ENCODE measurements around the gene POU3F2. TPM values are rescaled to one million over a fixed set of nuclear protein-coding genes. Genes with fewer than 3 reads are reported as not detected.

The POU3F2 gene
- polyA plus RNA-seq, 1 of the 3 experiments (the other 2 are of a cell fraction) = 1.0 TPM

GRCh38 chr6:98787435-98787834, 46.9 kb upstream of the POU3F2 start:
- no peak for TF ChIP-seq IRF3 (IDR thresholded peaks at IDR 0.05; ENCODE audit: low read depth, low read length)
- H2AFZ ChIP-seq (ENCODE audit: low read depth) = no peak overlapping the region
- no peak for DNase-seq
- no peak overlapping the region for H3K27ac ChIP-seq (ENCODE audit: low read depth in 2 of 2, low read length in 1 of 2)
- H3K9me2 ChIP-seq = no peaks in the 10 kb centered on the region
- no peak overlapping the region for H3K4me3 ChIP-seq (ENCODE audit: low read depth in 2 of 2, low read length in 1 of 2)
- H3K79me2 ChIP-seq (ENCODE audit: insufficient read depth) = no peaks in the 10 kb centered on the region
- no peak overlapping the region for H3K9ac ChIP-seq
- H3K27me3 ChIP-seq (ENCODE audit: insufficient read depth) = no peaks in the 10 kb centered on the region
- H3K4me1 ChIP-seq (ENCODE audit: control insufficient read depth in 1 of 2, insufficient read depth in 2 of 2, low read depth in 1 of 2, low read length in 1 of 2) = no peaks in the 10 kb centered on the region
- no peaks in the 10 kb centered on the region for H3F3A ChIP-seq (replicated peaks; ENCODE audit: insufficient read depth)
- H3K4me2 ChIP-seq = no peak overlapping the region
- WGBS (ENCODE audit: low lambda C conversion rate) = 91% methylated on average over 8 of the region's 8 CpGs
- H4K20me1 ChIP-seq (ENCODE audit: insufficient read depth) = no peaks in the 10 kb centered on the region
- no peaks in the 10 kb centered on the region for H3K36me3 ChIP-seq (replicated peaks in 1 of 2; ENCODE audit: control insufficient read depth in 1 of 2, insufficient read depth in 2 of 2, low read length in 1 of 2)
- no peaks in the 10 kb centered on the region for H3K9me3 ChIP-seq
- ChIA-PET CTCF (no interaction called here), POLR2A (no interaction called here)

- Histone ChIP-seq H4K20me1 (ENCODE audit: insufficient read depth) (no peaks in the 10 kb centered on the region), H3K4me2 (no peak overlapping the region), H3K27ac (ENCODE audit: low read depth in 2 of 2, low read length in 1 of 2) (no peak overlapping the region), H3K4me3 (ENCODE audit: low read depth in 2 of 2, low read length in 1 of 2) (no peak overlapping the region), H3K9me3 (no peaks in the 10 kb centered on the region), H3K4me1 (ENCODE audit: control insufficient read depth in 1 of 2, insufficient read depth in 2 of 2, low read depth in 1 of 2, low read length in 1 of 2) (no peaks in the 10 kb centered on the region), H3K79me2 (ENCODE audit: insufficient read depth) (no peaks in the 10 kb centered on the region), H3K9me2 (no peaks in the 10 kb centered on the region), H3K9ac (no peak overlapping the region), H3K27me3 (ENCODE audit: insufficient read depth) (no peaks in the 10 kb centered on the region), H2AFZ (ENCODE audit: low read depth) (no peak overlapping the region), H3F3A (replicated peaks; ENCODE audit: insufficient read depth) (no peaks in the 10 kb centered on the region), H3K36me3 (replicated peaks in 1 of 2; ENCODE audit: control insufficient read depth in 1 of 2, insufficient read depth in 2 of 2, low read length in 1 of 2) (no peaks in the 10 kb centered on the region)
- ChIA-PET POLR2A (no interaction called here), CTCF (no interaction called here)
- no peak for TF ChIP-seq RXRA (IDR thresholded peaks at IDR 0.05; ENCODE audit: borderline replicate concordance, low read depth)
- no peak for TF ChIP-seq FOSL2 (IDR thresholded peaks at IDR 0.05; ENCODE audit: borderline replicate concordance, low read depth)
- no peak for TF ChIP-seq NRF1 (IDR thresholded peaks at IDR 0.05; ENCODE audit: low read depth, low read length)
- no peak for TF ChIP-seq TEAD4 (IDR thresholded peaks at IDR 0.05; ENCODE audit: borderline replicate concordance, insufficient read depth)
- no peak for TF ChIP-seq SIN3A (IDR thresholded peaks at IDR 0.05; ENCODE audit: borderline replicate concordance, low read depth, low read length)
- no peak for TF ChIP-seq RFX5 (IDR thresholded peaks at IDR 0.05; ENCODE audit: low read length)
- no peak for TF ChIP-seq CTCF (IDR thresholded peaks at IDR 0.05)
- no peak for TF ChIP-seq SMC3 (IDR thresholded peaks at IDR 0.05; ENCODE audit: low read depth, low read length)
- TF ChIP-seq FOXM1 (IDR thresholded peaks at IDR 0.05; ENCODE audit: low read depth) = no peak
- no peak for TF ChIP-seq ZBTB33 (IDR thresholded peaks at IDR 0.05; ENCODE audit: borderline replicate concordance, low read depth)
- TF ChIP-seq YY1 (IDR thresholded peaks at IDR 0.05; ENCODE audit: low read depth) = no peak
- TF ChIP-seq MAX (IDR thresholded peaks at IDR 0.05; ENCODE audit: low read depth) = no peak
- no peak for TF ChIP-seq TAF1 (IDR thresholded peaks at IDR 0.05; ENCODE audit: borderline replicate concordance, low read depth, low read length)
- no peak for TF ChIP-seq EP300 (IDR thresholded peaks at IDR 0.05; ENCODE audit: borderline replicate concordance in 1 of 2, low read depth in 1 of 2, low read length in 1 of 2)
- no peak for TF ChIP-seq GATA2 (CRISPR knock-in tag; IDR thresholded peaks at IDR 0.05)
- no peak for TF ChIP-seq CHD2 (IDR thresholded peaks at IDR 0.05; ENCODE audit: low read length, partially characterized antibody)
- TF ChIP-seq IRF3 (IDR thresholded peaks at IDR 0.05; ENCODE audit: low read depth, low read length) = no peak
- no peak for TF ChIP-seq USF2 (IDR thresholded peaks at IDR 0.05; ENCODE audit: borderline replicate concordance, low read depth, low read length)
- no peak for TF ChIP-seq POLR2AphosphoS5 (IDR thresholded peaks at IDR 0.05; ENCODE audit: low read depth, low read length)
- TF ChIP-seq NFIC (IDR thresholded peaks at IDR 0.05; ENCODE audit: borderline replicate concordance) = no peak
- peak; percentile 4 for DNase-seq
- WGBS (ENCODE audit: low lambda C conversion rate) = 83% methylated on average over 15 of the region's 15 CpGs
These were observed 46.4 kb upstream of the POU3F2 start for GRCh38 chr6:98787961-98788360.
